ENCODE measurements around the gene SORCS1.

DNA sequence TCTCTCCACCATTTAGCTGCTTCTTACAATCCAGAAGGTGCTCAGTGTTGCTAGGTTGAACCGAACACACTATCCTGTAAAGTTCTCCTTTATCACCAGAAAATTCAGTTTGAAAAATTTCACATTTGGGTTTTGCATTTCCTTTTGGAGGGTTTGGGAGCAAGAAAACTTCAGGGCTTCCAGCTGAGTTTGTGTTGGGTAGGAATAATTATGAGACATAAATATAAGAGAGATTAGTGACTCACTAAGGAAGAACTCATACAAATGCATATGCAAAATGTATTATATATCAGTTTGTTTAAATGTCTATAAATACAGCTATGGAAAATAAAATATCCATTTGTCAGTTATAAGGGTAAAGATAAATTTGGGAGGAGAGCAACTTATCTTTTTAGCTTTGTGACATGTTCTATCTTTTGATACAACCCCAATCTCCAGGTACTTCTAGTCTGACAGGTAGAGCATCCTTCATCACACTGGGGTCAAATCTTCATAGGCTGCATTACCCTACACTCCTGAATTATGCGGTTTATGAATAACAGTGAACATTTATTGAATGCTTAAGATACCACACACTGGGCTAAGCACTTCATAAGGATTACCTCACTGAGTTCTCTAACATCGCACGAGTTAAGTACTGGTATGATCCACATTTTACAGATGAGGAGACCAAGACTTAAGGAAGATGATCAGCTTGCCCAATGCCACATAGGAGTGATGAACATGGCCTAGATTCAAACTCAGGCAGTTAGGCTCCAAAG lies 304.4 kb downstream of the SORCS1 start:
- TF ChIP-seq, protein P1, sequence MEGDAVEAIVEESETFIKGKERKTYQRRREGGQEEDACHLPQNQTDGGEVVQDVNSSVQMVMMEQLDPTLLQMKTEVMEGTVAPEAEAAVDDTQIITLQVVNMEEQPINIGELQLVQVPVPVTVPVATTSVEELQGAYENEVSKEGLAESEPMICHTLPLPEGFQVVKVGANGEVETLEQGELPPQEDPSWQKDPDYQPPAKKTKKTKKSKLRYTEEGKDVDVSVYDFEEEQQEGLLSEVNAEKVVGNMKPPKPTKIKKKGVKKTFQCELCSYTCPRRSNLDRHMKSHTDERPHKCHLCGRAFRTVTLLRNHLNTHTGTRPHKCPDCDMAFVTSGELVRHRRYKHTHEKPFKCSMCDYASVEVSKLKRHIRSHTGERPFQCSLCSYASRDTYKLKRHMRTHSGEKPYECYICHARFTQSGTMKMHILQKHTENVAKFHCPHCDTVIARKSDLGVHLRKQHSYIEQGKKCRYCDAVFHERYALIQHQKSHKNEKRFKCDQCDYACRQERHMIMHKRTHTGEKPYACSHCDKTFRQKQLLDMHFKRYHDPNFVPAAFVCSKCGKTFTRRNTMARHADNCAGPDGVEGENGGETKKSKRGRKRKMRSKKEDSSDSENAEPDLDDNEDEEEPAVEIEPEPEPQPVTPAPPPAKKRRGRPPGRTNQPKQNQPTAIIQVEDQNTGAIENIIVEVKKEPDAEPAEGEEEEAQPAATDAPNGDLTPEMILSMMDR (IDR thresholded peaks at IDR 0.05): no peak
- TF ChIP-seq EZH2 (IDR thresholded peaks at IDR 0.05; ENCODE audit: borderline replicate concordance, insufficient read depth, low read depth, low read length, poor library complexity, severe bottlenecking): no peak
